ENCODE measurements around the gene CRADD.

DNA sequence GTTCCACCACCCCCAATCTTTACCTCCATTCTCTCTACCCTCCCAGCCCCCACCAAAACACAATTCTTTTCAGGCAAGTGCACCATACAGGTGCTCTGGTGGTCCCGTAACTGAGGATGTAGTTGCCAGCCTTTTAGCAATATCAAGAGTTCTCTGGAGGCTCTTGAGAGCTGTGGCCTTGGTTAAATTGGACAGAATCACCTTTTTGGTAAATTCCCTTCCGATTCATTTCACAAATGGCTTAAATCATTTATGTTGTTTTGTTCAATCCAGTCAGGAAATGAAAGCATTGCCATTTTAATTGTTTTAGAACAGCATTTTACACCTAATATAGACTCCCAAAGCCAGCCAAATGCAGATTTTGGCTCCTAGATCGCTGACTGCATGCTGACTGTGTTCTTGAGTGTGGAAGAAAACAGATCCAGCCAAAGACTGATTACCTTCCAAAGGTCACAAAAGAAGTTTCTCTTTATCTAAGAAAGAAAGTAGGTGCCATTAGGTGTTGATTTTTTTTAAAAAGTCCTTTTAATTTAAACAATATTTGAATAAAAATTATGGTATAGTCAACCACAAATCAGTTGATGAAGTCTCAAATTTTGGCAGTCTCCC, 25.6 kb downstream of the CRADD start:
- no peak for TF ChIP-seq CTCF (IDR thresholded peaks at IDR 0.05)
- TF ChIP-seq EZH2 (IDR thresholded peaks at IDR 0.05), result no peak
